K562 (cell line): ENCODE data around the gene CYP24A1. TPM values are rescaled to one million over a fixed set of nuclear protein-coding genes. Genes with fewer than 3 reads are reported as not detected.

ENCODE experiments used
- ATAC-seq: fragments of 200-7000 bp; cut with Tn5 transposase; 3 replicates; pipeline ENCODE4 v1.9.1; 2020; ENCODE audit warnings: moderate library complexity
- BruUV-seq: library from RNA; stranded (reverse); fragments of 400-500 nt; replicated peaks from 2 replicates; lab custom pipeline; 2021; lab: Mats Ljungman, UMichigan
- CTCF ChIA-PET: fragments of 300-600 bp; formaldehyde crosslinking; extraction: SDS; loops from one replicate; lab custom pipeline; 2021; ENCODE audit warnings: low intra/inter-chr PET ratio; lab: Yijun Ruan, JAX
- POLR2A ChIA-PET: fragments of 300-600, 350-650 bp; sonication (Branson Sonifier 250); formaldehyde crosslinking; extraction: SDS; loops from one replicate; lab custom pipeline; 2021; ENCODE audit warnings: antibody characterized with exemption, inconsistent platforms; lab: Yijun Ruan, JAX
- DNase-seq, 4 experiments: peaks; one replicate each; pipeline versions ENCODE4 v3.0.0 to v3.0.0-alpha.2; 2011 to 2018; ENCODE audit warnings: low spot score in 3 of 4, mixed read lengths in 3 of 4; ENCODE audit errors: extremely low read depth in 1 of 4
- FAIRE-seq: peaks from 2 replicates; lab custom pipeline; 2011; peaks lifted over from hg19 to GRCh38; lab: Jason Lieb, UNC
- H2AFZ ChIP-seq: 2 replicates; pipeline ENCODE4 v1.6.0; 2011; ENCODE audit warnings: low read depth, low read length, control low read depth, inconsistent platforms
- H3K27ac ChIP-seq: fragments of 200-600 bp; 3 replicates; pipeline ENCODE4 v1.8.0; 2011; ENCODE audit warnings: low read depth, mild to moderate bottlenecking, control low read depth, inconsistent platforms, low read length, moderate library complexity, mixed read lengths; ENCODE audit errors: extremely low read depth
- H3K27me3 ChIP-seq, 2 experiments: fragments of 300-600 bp in 1 of 2; 2 replicates in 1 of 2; 3 replicates in 1 of 2; pipeline versions ENCODE4 v1.6.0 to v1.8.0; 2011; ENCODE audit warnings: inconsistent platforms in 2 of 2, low read length in 2 of 2, mild to moderate bottlenecking in 1 of 2, mixed read lengths in 1 of 2, moderate library complexity in 1 of 2; ENCODE audit not compliant: control insufficient read depth in 2 of 2, insufficient read depth in 2 of 2
- H3K36me3 ChIP-seq: fragments of 300-600 bp; 3 replicates; pipeline ENCODE4 v1.8.0; 2011; ENCODE audit warnings: mild to moderate bottlenecking, low read length, inconsistent platforms; ENCODE audit not compliant: control insufficient read depth, insufficient read depth
- H3K4me1 ChIP-seq, 2 experiments: fragments of 200-600 bp in 1 of 2; replicated peaks in 1 of 2; 2 replicates in 1 of 2; 3 replicates in 1 of 2; pipeline versions ENCODE4 v1.5.1 to v1.8.0; 2011; ENCODE audit warnings: inconsistent platforms in 2 of 2, low read length in 2 of 2, mild to moderate bottlenecking in 1 of 2, mixed read lengths in 1 of 2, moderate library complexity in 1 of 2; ENCODE audit not compliant: control insufficient read depth in 2 of 2, insufficient read depth in 2 of 2
- H3K4me2 ChIP-seq: 2 replicates; pipeline ENCODE4 v1.6.1; 2011; ENCODE audit warnings: low read length, control low read depth, inconsistent platforms, mixed read lengths; ENCODE audit not compliant: insufficient read depth
- H3K4me3 ChIP-seq: fragments of 200-600 bp; sonication (generic), shearing (Covaris generic); 2 replicates; pipeline ENCODE4 v1.5.1; 2016; ENCODE audit warnings: control low read depth, inconsistent platforms
- H3K79me2 ChIP-seq: fragments of 200-600 bp; 3 replicates; pipeline ENCODE4 v1.8.0; 2011; ENCODE audit warnings: low read length, inconsistent platforms; ENCODE audit not compliant: control insufficient read depth, insufficient read depth
- H3K9ac ChIP-seq, 2 experiments: 2 replicates each; pipeline versions ENCODE4 v1.6.0 to v1.6.1; 2011; ENCODE audit warnings: low read depth in 2 of 2, low read length in 2 of 2, control low read depth in 1 of 2, inconsistent platforms in 1 of 2, mild to moderate bottlenecking in 1 of 2, mixed read lengths in 1 of 2; ENCODE audit not compliant: insufficient read depth in 1 of 2
- H3K9me1 ChIP-seq: one replicate; pipeline ENCODE4 v1.6.0; 2011; ENCODE audit warnings: inconsistent platforms, mild to moderate bottlenecking, low read length, moderate library complexity; ENCODE audit not compliant: control insufficient read depth, insufficient read depth
- H3K9me3 ChIP-seq: replicated peaks from 2 replicates; pipeline ENCODE4 v1.5.1; 2011; ENCODE audit warnings: low read depth, low read length, inconsistent platforms; ENCODE audit not compliant: control insufficient read depth, insufficient read depth
- H4K20me1 ChIP-seq: replicated peaks from 2 replicates; pipeline ENCODE4 v1.6.1; 2011; ENCODE audit warnings: low read length, inconsistent platforms, mixed read lengths; ENCODE audit not compliant: control insufficient read depth, insufficient read depth
- ARID1B ChIP-seq: fragments of 450-650 bp; IDR thresholded peaks from 2 replicates; pipeline ENCODE4 v1.6.1; 2016; ENCODE audit warnings: antibody characterized with exemption, mild to moderate bottlenecking, inconsistent platforms
- BCLAF1 ChIP-seq, 2 experiments: fragments of 450-650 bp in 1 of 2; IDR thresholded peaks; 2 replicates each; pipeline ENCODE4 v1.6.1; 2011 to 2017; ENCODE audit warnings: low read depth in 2 of 2, antibody characterized with exemption in 1 of 2, borderline replicate concordance in 1 of 2, low read length in 1 of 2, mild to moderate bottlenecking in 1 of 2, mixed read lengths in 1 of 2; ENCODE audit not compliant: control insufficient read depth in 1 of 2
- DLX4 ChIP-seq: fragments of 250-450 bp; sonication (Bioruptor Pico); IDR thresholded peaks from 2 replicates; pipeline ENCODE4 v1.6.1; 2021; ENCODE audit warnings: mild to moderate bottlenecking
- EWSR1 ChIP-seq: fragments of 450-650 bp; IDR thresholded peaks from 2 replicates; pipeline ENCODE4 v1.6.1; 2018; ENCODE audit warnings: borderline replicate concordance, mild to moderate bottlenecking, low read depth, moderate library complexity; ENCODE audit not compliant: partially characterized antibody
- HNRNPUL1 ChIP-seq: fragments of 200-400 bp; formaldehyde crosslinking; IDR thresholded peaks from 2 replicates; pipeline ENCODE4 v1.6.1; 2017; ENCODE audit warnings: low read length
- SNRNP70 ChIP-seq: fragments of 200-400 bp; formaldehyde crosslinking; optimal IDR thresholded peaks from 2 replicates; pipeline ENCODE3; 2017; ENCODE audit warnings: low read depth, low read length
- TOE1 ChIP-seq, 2 experiments: fragments of 450-650 bp in 1 of 2; sonication (generic) in 1 of 2; formaldehyde crosslinking in 1 of 2; IDR thresholded peaks; 2 replicates each; pipeline versions ENCODE4 v1.7.1 to v1.8.0; 2016 to 2022; ENCODE audit warnings: borderline replicate concordance in 2 of 2, mild to moderate bottlenecking in 2 of 2, antibody characterized with exemption in 1 of 2, inconsistent platforms in 1 of 2, low read depth in 1 of 2, missing genetic modification reagents in 1 of 2, moderate library complexity in 1 of 2
- USF1 ChIP-seq: sonication (generic); formaldehyde crosslinking; IDR thresholded peaks from 2 replicates; pipeline ENCODE4 v1.9.0; 2022; ENCODE audit warnings: mild to moderate bottlenecking, missing genetic modification reagents
- ZBTB11 ChIP-seq, 3 experiments: fragments of 200-800 bp in 1 of 3; fragments of 250-450 bp in 1 of 3; fragments of 450-650 bp in 1 of 3; sonication (Bioruptor Pico) in 1 of 3; sonication (Bioruptor generic) in 1 of 3; formaldehyde crosslinking in 1 of 3; IDR thresholded peaks; 2 replicates each; pipeline versions ENCODE4 v1.6.1 to v1.8.0; 2016 to 2022; ENCODE audit warnings: mild to moderate bottlenecking in 2 of 3, missing genetic modification characterization in 2 of 3, missing compliant biosample characterization in 1 of 3, moderate library complexity in 1 of 3
- ZNF57 ChIP-seq: fragments of 450-650 bp; formaldehyde crosslinking; IDR thresholded peaks from 2 replicates; pipeline ENCODE4 v1.4.0; 2020; ENCODE audit warnings: mild to moderate bottlenecking, moderate library complexity
- ZNF780A ChIP-seq: fragments of 250-450 bp; sonication (Bioruptor Pico); IDR thresholded peaks from 2 replicates; pipeline ENCODE4 v1.5.0; 2021; ENCODE audit warnings: mild to moderate bottlenecking
- WGBS: fragments of 100-300 bp; shearing (Covaris generic); methylation state at CpG from one replicate; pipeline ENCODE4 v1.1.6; 2016; ENCODE audit warnings: low coverage, mixed read lengths; ENCODE audit not compliant: insufficient coverage; ENCODE audit errors: missing lambda C conversion rate; 5-methylcytosine and 5-hydroxymethylcytosine counted together
- in situ Hi-C: fragments of 300-500 bp; cut with MboI; formaldehyde crosslinking; loops from 4 replicates; pipeline ENCODE4 v1.15.0; 2018; ENCODE audit warnings: inconsistent platforms, mixed read lengths
- intact Hi-C: fragments of 100-400 bp; cut with micrococcal nuclease; formaldehyde crosslinking; loops from 2 replicates; pipeline ENCODE4 v1.14.2; 2022
- polyA plus RNA-seq, 8 experiments: library from polyadenylated mRNA; depleted of rRNA in 4 of 8; stranded (reverse) in 5 of 8; unstranded in 3 of 8; fragments of >200 nt; fragmentation: Nextera tagmentation in 2 of 8; fragmentation: Illumina TruSeq in 1 of 8; extraction: Ambion mirVana in 2 of 8; extraction: Trizol in 1 of 8; gene quantifications; 2 replicates each; pipeline versions ENCODE4 v1.2.1 to v1.2.3, GENCODE V29; 2011 to 2014; ENCODE audit warnings: inconsistent platforms in 1 of 8, missing spikeins in 1 of 8
- total RNA-seq, 7 experiments: library from RNA; depleted of rRNA in 6 of 7; stranded (reverse); fragments of >200 nt in 6 of 7; fragmentation: Illumina TruSeq in 2 of 7; extraction: Trizol in 2 of 7; gene quantifications; 2 replicates each; pipeline versions ENCODE4 v1.2.1 to v1.2.3, GENCODE V29; 2011 to 2021; ENCODE audit warnings: low replicate concordance in 1 of 7

CYP24A1 gene
- total and polyA plus RNA-seq, 9 of the 15 experiments (the other 6 are each of a cell fraction or from before 2014, with no cell fraction given), result 0.04 TPM; not detected in 8

GRCh38 chr20:54194724-54195438 is 21.1 kb upstream of the CYP24A1 start:
- Histone ChIP-seq H3K4me2 (no peak overlapping the region), H2AFZ (no peak overlapping the region)
- TF ChIP-seq ZBTB11 (CRISPR knock-in tag; IDR thresholded peaks at IDR 0.05), result peak in 1 of 3 experiments; percentile 91; a peak in 2 of 6 replicates
- TF ChIP-seq BCLAF1 (IDR thresholded peaks at IDR 0.05; ENCODE audit: borderline replicate concordance in 1 of 2, control insufficient read depth in 1 of 2, low read depth in 2 of 2, low read length in 1 of 2), result peak in 1 of 2 experiments; percentile 44; a peak in 1 of 4 replicates
- TF ChIP-seq SNRNP70, result no peak
- TF ChIP-seq ARID1B, result no peak
- TF ChIP-seq EWSR1, result peak; percentile 64
- TF ChIP-seq USF1, result 0 out of 2 replicates have a peak, but pooled peaks have one; percentile 9
- no peak for TF ChIP-seq TOE1 (IDR thresholded peaks at IDR 0.05; ENCODE audit: borderline replicate concordance)
- TF ChIP-seq TOE1 (CRISPR knock-in tag; IDR thresholded peaks at IDR 0.05; ENCODE audit: borderline replicate concordance, low read depth), result no peak
- TF ChIP-seq ZNF57 (CRISPR knock-in tag), result no peak
- TF ChIP-seq ZNF780A, result no peak
- no peak for TF ChIP-seq DLX4 (CRISPR knock-in tag)
- no peak for TF ChIP-seq HNRNPUL1

More at GRCh38 chr20:54194724-54195438, 21.1 kb upstream of the CYP24A1 start:
- intact Hi-C loops (loop anchor here (5.0 to 10.0 kb wide), 2 partner anchors 230 to 253 kb away; no protein-coding TSS in a partner anchor), in situ Hi-C loops (loop anchor here (5.0 kb wide), 1 partner anchor 93 kb away; no protein-coding TSS in a partner anchor)
- Histone ChIP-seq H3K79me2 (no peaks in the 10 kb centered on the region), H3K27ac (no peak overlapping the region), H3K27me3 (peaks cover 2 to 12% of the 10 kb centered on the region in 2 experiments; a peak in 2 of 5 replicates), H4K20me1 (no peaks in the 10 kb centered on the region), H3K4me3 (no peak overlapping the region), H3K4me1 (no peaks in the 10 kb centered on the region), H3K36me3 (no peaks in the 10 kb centered on the region), H3K9me1 (no peaks in the 10 kb centered on the region), H3K9ac (no peak overlapping the region), H3K9me3 (no peaks in the 10 kb centered on the region)
- no peak for FAIRE-seq
- ATAC-seq, result peak; percentile 82
- WGBS, result 9% methylated on average over 11 of the region's 11 CpGs
- ChIA-PET CTCF (no interaction called here), POLR2A (interaction anchor here (0.6 kb wide), 1 partner anchor 127 kb away, joined by 4 read pairs; no protein-coding TSS in a partner anchor)
- no TSS peak for BruUV-seq
- no peak for DNase-seq
